Measurements from ENCODE around the gene TAGLN2.

Gene TAGLN2

GRCh38 chr1:159924791-159925718 is at the start of gene TAGLN2:
TSS of gene TAGLN2 (minus strand) at chr1:159925507. CDS start at chr1:159920509, 4,998 bp downstream.
- DNase-seq = peak in 1 of 2 donors; percentile 50

- DNase-seq = no peak
These were observed 49.2 kb upstream of the TAGLN2 start for GRCh38 chr1:159974350-159974965.

- no peak for DNase-seq
These were observed 48.1 kb upstream of the TAGLN2 start for GRCh38 chr1:159973350-159973940.

- DNase-seq = no peak
These were observed 47.3 kb upstream of the TAGLN2 start for GRCh38 chr1:159972443-159973205.

- DNase-seq = no peak
These were observed 45.6 kb upstream of the TAGLN2 start for GRCh38 chr1:159970932-159971342.

- DNase-seq = no peak
These were observed 43.6 kb upstream of the TAGLN2 start for GRCh38 chr1:159968901-159969300.

GRCh38 chr1:159965263-159965662 is 40.0 kb upstream of the TAGLN2 start:
- DNase-seq = no peak

GRCh38 chr1:159964144-159964543 is 38.8 kb upstream of the TAGLN2 start:
- DNase-seq = no peak

GRCh38 chr1:159962176-159962575 is 36.9 kb upstream of the TAGLN2 start:
- DNase-seq = no peak

GRCh38 chr1:159961636-159962035 is 36.3 kb upstream of the TAGLN2 start:
- no peak for DNase-seq

GRCh38 chr1:159960721-159961381 is 35.5 kb upstream of the TAGLN2 start:
- DNase-seq = no peak

- no peak for DNase-seq
These were observed 34.1 kb upstream of the TAGLN2 start for GRCh38 chr1:159959451-159959850.

- no peak for DNase-seq
These were observed 33.5 kb upstream of the TAGLN2 start for GRCh38 chr1:159958719-159959380.

- no peak for DNase-seq
These were observed 32.5 kb upstream of the TAGLN2 start for GRCh38 chr1:159957824-159958268.

- no peak for DNase-seq
These were observed 30.1 kb upstream of the TAGLN2 start for GRCh38 chr1:159955456-159955855.

- DNase-seq = no peak
These were observed 28.5 kb upstream of the TAGLN2 start, which contains the start of gene SLAMF9 for GRCh38 chr1:159953536-159954515. TSS of gene SLAMF9 (minus strand) at chr1:159954237. CDS start at chr1:159954137, 100 bp downstream.

GRCh38 chr1:159952932-159953331 is 27.6 kb upstream of the TAGLN2 start:
- DNase-seq = no peak

- no peak for DNase-seq
These were observed 26.2 kb upstream of the TAGLN2 start for GRCh38 chr1:159951551-159951950.

GRCh38 chr1:159951016-159951415 is 25.7 kb upstream of the TAGLN2 start:
- DNase-seq = no peak

- DNase-seq = no peak
These were observed 24.7 kb upstream of the TAGLN2 start for GRCh38 chr1:159949981-159950381.

Data from hippocampal formation (tissue), 2 donors.